ENCODE data around the gene BRF1.
"Not testable (repeated sequence)": the region's sequence is repeated elsewhere in the genome, so short reads cannot be mapped to it uniquely, and the experiment has no call there.

Gene BRF1

DNA sequence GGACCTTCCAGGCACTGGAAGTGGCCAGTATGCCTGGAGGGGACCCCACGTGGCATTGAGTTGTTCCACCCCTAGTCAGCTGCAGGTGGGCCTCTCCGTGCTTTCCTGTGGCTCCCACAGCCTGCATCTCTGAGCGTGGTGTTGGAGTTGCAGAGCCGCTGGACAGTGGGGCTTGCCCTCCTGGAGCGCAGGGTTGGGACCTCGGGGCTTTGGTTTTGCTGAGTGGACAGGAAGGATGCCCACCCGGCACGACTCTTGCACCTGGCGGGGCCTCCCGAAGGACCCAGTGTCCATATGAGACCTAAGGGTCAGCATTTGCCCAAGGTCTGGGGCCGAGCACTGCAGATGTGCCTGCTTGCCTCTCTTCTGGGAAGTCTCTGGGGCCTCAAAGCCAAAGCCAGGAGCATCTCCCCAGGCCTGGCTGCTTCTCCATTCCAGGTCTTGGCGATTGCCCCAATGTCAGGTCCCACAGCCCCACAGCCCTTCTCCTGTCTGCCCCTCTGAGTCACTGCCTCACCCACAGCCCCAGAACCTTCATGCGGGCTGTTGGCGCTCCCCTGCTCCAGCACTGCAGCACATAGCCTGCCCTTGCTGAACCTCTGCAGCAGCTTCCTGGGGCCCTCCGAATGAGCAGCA is 15.3 kb upstream of the BRF1 start:
- DNase-seq (ENCODE audit: low spot score): no peak

DNA sequence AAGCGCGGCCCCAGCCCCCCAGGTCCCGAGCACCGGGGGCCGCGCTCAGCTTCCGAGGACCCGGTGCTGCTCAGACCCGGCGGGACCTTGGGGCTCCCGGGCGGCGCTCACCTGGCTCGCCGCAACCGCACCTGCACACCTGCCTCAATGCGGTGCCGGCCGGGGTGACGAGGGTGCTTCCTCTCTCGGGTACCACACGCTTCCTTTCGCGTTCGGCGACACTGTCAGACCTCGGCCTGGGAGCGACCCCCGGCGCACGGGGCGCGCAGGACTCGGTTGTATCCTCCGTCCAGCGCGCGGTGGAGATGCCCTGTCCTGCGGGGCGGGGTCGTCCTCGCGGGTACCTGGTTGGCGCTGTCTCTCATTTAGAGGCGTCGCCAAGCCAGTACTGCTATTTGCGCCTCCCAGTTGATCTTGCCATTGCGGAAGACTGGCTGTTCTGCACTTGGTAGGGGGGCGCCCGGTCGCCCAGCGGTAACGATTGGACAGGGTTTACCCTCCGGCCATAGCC is 14.5 kb upstream of the BRF1 start:
- DNase-seq (ENCODE audit: low spot score): peak; percentile 50

DNA sequence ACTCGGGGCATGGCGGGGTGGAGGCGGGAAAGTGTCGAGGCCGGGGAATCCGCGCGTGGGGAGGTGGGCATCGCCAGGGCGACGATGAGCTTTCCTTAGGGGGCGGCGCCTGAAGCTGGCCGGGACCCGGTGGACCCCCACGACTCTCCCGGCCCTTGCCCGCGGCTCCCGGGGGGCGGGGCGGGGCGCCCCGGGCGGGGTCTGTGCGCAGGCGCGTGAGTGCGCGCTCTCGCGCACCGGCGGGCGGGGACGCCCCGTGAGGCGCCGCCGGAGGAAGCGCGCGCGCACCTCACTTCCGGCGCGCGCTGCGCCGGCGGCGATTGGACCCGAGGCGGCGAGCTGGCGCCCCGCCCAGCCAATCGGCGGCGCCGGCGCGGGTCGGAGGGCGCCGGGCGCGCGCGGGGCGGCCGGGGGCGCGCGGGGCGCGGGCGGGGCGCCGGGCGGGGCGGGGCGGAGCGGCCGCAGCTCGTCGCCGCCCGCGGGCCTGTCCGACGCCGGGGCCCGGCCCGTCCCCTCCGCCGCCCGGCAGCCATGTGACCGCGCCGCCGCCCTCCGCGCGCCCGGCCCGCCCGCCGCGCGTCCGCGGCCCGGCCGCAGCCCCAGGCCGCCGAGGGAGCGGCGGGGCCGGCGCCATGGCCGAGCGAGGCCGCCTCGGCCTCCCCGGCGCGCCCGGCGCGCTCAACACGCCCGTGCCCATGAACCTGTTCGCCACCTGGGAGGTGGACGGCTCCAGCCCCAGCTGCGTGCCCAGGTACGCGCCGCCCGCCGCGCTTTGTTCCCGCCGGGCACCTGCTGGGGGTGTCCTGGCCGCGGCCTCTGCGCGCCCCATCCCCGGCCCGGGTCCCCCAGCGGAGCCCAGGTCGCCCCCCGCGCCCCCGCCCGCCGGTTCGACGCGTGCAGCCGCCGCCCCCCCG is 13.7 kb upstream of the BRF1 start, which contains the start of gene PACS2:
Gene PACS2, plus strand, starts transcription at position 462 of the 914 bp plus-strand sequence. Its CDS starts 171 bp downstream, at position 633.
- DNase-seq (ENCODE audit: low spot score): peak; percentile 73

DNA sequence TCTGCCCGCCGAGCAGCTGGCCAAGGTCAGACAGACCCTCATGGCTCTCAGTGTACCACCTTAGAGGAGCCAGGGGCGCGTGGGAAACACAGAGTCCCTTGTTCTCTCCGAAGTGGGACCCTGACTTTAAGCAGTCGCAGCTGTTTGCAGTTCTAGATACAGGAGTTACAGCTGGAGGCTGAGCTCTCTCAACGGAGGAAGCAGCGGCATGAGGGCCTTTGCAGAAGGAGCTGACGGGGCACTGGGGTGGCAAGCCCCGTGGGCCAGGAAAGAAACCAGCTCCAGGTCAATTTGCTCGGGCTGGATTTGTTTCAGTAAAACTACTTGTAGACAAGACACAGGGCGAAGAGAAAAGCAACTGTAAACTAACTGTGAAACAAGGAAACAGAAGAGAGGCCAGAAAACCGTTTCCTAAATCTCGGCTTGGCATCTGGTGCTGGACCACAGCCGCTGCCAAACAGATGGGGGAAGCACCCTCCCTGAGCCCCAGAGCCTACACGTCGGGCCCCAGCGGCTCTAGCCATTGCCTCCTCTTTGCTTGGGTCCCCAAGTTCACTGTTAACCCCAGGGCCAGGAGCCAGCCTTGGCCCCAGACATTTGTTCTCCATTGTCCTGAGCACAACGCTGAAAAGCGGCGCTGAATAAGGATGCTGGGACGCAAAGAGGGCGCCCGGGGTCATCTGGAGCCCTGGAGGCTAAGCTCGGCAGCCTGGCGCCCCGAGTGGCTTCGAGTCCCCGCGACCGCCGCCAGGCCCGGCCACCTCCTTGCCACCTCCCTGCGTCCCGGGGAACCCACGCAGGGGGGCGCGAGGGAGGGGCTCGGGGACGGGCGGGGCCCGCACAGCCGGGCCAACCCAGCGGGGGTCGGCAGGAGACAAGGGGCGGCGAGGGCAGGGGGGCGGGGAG is 12.8 kb upstream of the BRF1 start:
- DNase-seq (ENCODE audit: low spot score): no peak

DNA sequence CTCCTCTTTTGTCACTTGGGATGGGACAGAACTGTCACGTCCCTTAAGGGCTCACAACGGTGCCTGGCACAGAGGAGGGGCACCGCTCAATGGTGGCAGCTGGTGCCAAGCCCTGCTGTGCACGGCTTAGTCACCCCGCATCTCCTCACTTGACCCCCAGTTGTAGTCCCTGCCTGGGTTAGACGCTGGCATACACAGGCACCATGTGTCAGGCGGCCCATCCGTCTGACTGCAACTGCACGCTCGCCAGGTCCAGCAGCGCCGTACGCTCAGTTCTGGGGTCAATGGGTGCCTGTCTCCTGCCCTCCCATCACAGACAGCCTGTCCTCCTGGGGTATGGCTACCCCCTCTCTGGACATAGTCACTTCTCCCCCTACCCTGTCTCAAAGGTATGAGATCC is 12.2 kb upstream of the BRF1 start:
- DNase-seq (ENCODE audit: low spot score): no peak

DNA sequence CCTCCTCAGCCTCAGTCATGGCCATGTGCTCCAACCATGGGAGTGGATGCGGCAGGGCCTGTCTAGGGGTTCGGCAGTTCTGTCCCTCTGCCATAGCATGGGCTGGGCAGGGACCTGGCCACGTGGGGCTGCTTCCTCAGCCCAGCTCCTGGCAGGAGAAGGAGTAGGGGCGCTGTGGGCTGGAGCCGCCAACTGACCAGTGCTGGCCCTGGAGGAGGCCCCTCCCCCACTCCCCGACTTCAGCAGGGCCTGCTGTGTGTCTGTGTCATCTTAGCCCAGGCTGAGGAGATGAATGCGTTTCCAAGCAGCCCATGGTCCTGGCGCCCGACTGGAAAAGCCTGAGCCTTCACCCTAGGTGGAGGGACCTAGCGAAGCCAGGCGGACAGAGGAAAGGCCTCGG is 11.0 kb upstream of the BRF1 start:
- DNase-seq (ENCODE audit: low spot score): no peak

DNA sequence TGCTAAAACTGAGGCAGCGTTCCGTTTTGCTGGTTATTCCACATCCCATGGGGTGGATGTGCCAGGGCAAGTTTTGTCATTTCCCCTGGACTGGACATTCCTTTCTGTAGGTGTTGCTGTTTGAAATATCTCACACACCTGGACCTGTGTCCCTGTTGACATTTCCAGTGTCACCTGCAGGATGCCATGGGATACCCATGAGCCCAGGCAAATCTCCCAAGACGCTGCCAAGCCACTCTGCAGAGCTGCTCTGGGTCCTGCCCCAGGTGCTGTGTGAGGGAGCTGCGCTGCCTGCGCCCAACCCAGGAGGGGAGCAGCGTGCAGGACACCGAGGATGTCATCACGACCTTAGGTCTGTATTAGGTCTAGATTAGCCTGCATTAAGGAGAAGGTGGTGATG is 8.6 kb upstream of the BRF1 start:
- no peak for DNase-seq (ENCODE audit: low spot score)

DNA sequence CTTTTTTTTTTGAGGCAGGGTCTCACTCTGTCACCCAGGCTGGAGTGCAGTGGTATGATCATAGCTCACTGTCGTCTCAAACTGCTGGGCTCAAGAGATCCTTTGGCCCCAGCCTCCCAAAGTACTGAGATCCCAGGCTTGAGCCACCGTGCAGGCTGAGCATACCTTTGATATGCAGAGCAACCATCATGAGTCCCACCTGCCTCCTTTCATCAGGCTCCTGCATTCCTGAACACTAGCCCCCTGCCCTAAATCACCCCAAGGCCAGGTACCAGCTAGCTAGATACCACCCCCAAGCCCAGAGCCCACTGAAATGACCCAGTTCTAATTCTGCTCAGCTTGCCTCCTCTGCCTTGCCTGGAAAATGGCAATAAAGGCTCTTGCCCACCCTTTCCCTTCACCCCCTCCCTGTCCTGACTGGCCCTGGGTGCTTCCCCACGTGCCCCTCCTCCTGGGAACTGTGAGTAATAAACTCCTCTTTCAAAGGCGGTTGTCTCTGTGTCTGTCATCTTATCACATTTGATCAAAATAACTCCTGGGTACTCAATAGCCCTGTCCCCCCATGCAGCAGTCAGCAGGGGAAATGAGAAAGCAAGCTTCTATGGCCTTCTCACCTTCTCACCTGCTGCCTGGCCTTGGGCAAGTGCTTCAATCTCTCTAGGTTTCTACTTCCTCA is 6.4 kb upstream of the BRF1 start:
- no peak for DNase-seq (ENCODE audit: low spot score)

DNA sequence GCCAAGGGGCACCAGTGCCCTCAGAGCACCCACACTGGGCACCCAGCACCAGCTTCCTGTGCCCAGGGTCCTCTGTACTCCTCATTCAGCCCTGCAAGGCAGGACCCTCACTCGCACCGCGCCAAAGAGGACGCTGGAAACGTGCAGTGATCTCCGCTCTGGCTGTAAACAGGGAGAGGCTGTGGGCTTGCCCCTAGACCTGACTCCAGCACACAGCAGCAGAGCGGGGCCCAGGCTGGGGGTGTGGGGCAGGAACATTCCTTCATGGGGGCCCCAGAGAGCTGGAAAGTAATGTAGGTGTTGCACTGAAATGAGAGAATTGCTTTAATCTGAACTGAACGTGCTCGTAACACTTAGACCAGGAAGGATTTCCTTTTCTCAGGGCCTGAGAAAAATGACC is 5.0 kb upstream of the BRF1 start:
- no peak for DNase-seq (ENCODE audit: low spot score)

DNA sequence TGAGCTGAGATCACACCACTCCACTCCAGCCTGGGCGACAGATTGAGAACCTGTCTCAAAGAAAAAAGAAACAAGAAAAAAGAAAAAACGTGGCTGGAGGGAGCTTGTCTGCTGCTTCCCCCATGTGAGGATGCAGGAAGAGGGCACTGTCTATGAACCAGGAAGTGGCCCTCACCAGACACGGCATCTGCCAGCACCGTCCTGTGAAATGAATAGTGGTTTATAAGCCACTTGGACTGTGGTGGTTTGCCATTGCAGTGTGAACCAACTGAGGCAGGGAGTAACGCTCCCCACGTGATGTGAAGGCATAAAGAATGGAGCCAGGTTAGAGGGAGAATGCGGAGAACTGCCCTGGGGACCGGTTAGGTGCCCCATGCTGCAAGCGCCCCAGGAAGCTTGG is 4.5 kb upstream of the BRF1 start:
- peak; percentile 20 for DNase-seq (ENCODE audit: low spot score)

DNA sequence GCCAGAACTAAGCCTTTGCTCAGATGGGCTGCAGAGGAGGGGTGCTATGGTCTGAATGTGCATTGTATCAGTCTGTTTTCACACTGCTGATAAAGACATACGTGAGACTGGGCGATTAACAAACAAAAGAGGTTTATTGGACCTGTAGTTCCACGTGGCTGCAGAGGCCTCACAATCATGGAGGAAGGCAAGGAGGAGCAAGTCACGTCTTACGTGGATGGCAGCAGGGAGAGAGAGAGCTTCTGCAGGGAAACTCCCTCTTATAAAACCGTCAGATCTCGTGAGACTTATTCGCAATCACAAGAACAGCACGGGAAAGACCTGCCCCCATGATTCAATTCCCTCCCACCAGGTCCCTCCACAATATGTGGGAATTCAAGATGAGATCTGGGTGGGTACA is 3.8 kb upstream of the BRF1 start:
- DNase-seq (ENCODE audit: low spot score): no peak

DNA sequence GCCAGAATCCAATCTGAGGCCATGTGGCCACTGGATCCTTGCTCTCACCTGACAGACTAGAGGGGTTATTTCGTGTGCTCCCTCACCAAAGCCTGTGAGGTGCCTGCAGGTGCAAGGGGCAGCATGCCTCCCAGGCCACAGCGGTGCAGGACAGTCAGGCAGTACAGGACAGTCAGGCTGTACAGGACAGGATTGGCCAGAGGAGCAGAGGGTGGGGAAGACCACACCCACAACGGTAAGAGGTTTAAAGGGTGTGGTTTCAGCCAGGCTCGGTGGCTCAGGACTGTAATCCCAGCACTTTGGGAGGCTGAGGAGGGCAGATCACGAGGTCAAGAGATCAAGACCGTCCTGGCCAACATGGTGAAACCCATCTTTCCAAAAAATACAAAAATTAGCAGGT is 3.1 kb upstream of the BRF1 start:
- DNase-seq (ENCODE audit: low spot score): no peak

DNA sequence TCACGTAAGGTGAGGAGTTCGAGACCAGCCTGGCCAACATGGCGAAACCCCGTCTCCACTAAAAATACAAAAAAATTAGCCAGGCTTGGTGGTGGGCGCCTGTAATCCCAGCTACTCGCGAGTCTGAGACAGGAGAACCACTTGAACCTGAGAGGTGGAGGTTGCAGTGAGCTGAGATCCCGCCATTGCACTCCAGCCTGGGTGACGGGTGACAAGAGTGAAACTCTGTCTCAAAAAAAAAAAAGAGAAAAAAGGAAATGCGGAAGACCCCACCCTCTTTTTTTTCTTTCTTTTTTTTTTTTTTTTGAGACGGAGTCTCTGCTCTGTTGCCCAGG is 1.1 kb upstream of the BRF1 start:
- DNase-seq (ENCODE audit: low spot score): not testable (repeated sequence)

DNA sequence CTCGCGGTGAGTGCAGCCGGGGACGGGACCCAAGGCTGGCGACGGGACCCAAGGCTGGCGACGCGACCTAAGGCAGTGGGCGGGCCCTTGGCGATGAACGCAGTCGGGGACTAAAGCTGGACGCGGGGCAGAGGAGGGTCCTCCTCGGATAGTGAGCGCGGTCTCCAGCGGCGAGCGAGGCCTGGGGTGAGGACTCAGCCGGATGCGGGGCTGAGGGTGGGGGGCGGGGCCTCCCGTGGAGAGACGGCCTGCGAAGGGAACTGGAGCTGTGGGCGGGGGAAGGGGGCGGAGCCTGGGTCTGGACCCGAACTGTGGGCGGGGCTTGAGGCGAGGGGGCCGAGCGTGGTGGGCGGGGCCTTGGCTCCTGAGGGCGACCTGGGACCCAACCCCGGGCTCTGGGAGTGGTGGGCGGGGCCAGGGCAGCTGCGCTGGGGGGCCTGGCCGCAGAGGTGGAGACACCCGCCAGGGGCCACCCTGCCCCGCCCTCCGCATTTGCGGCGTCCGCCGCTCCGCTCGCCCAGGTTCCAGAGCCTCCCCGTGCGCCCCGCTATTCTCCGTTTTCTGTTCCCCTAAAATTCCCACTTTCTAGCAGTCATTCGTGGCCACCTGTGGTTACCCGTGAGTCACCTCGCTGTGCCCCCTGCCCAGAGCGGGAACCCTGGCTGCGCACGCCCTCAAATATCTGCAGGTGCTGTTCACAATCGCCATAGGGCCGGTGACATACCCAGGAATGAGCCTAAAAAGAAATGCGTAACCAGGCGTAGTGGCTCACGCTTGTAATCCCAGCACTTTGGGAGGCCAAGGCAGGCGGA is 508 bp upstream of the BRF1 start:
- peak; percentile 98 for DNase-seq (ENCODE audit: low spot score)

DNA sequence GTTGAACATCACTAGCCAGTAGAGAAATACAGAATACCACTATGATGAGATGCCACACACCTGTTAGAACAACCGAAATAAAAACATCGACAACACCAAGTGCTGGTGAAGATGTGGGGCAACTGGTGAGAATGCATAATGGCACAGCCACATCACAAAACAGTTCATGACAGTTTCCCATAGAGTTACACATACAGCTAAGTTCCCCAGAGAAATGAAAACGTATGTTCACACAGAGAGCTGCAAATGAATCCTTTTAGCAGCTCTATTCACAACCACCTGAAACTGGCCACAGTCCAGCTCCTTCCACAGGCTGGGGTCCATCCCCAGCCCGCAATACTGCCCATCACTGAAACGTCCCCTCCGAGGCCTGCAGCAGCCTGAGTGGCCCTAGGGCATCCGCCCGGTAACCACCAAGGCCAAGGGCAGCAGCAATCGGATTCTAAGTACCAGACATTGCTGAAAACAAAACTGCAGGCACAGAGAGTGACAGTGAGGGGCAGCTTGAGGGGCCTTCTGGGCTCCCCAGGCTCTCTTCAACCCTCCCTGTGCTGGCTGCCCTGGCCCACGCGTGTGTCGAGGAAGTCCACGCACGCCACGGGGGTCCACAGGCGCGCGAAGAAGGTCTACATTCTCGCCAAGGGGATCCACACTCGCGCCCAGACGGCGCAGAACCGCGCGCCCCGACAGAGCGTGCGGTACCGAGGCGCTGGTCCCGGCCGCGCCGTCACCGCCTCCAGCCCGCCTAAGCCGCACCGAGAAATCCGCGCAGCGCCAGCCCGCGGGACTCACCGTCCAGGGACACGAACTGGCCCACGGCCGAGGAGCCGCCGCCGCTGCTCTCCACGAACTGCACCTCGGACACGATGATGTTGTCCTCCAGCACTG is 903 bp downstream of the BRF1 start:
- no peak for DNase-seq (ENCODE audit: low spot score)

DNA sequence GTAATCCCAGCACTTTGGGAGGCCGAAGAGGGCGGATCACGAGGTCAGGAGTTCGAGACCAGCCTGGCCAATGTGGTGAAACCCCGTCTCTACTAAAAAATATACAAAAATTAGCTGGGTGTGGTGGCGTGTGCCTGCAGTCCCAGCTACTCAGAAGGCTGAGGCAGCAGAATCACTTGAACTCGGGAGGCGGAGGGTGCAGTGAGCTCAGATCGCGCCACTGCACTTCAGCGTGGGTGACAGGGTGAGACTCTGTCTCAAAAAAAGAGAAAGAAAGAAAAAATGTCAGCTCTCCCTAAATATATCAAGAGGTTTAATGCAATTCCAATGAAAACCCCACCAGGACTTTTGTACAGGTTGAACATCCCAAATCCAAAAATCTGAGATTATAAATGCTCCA is 3.5 kb downstream of the BRF1 start:
- DNase-seq (ENCODE audit: low spot score): not testable (repeated sequence)

DNA sequence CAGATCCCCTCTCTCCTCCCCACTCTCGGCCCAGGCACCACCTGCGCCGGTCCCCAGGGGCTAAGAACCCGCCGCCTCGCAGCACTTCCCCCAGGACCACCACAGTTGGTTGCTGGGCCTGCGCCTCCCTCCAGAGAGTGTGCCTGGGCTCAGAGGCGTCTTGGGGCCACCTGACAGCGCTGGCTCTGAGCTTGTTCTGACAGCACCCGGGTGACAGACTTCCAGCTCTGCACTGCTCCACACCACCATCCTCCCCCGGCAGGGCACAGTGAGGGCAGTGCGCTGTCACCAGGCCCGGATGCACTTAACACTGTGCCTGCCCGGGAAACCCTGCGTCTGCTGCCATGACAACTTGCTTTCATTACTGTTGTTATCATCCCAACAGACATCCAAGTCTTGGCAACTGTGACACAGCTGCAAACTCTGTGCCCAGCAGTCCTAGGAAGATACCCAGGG is 6.6 kb downstream of the BRF1 start:
- peak; percentile 64 for DNase-seq (ENCODE audit: low spot score)

DNA sequence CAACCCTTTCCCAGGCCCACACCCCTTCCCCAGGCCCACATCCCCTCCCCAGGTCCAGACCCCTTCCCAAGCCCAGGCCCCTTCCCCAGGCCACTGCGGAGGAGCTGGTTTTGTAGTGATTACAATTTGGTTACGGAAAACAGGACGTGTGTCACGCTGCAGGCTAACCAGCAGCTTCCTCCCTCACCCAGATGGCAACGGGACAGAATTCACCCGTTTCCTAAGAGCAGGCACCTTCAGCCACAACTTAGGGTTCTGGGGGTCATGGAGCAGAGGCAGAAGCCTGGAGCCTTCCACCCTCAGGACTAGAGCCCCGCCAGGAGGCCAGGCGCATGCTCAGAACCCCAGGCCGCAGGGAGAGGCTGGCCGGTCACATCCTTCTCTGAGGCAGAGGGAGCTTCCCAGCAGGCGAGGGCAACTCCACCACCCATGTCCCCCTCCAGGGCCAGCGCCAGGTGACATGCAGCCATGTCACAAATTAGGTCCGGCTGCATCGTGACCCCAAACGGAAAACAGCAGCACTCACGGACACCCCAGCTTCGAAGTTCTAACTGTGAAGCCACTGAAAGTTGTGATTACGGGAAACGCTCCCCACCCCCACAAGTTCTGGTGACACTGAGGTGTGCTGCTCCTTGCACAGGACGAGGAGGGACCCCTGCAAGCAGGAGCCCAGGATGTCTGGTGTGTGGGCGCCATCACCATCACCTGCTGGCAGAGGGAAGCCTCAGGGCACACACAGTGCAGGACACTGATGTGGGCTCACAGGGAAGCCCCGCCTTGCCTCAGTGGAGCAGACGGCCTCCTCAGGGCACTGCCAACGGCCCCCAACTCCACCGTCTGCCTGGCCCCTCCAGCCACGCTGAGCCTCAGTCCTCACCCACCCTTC is 7.7 kb downstream of the BRF1 start:
- no peak for DNase-seq (ENCODE audit: low spot score)

Data from CD4-positive, alpha-beta T cell treated with Interleukin-6 at 100 ng/mL for 8 hours (primary cell).